Ammon's horn (tissue), 1 donor: ENCODE measurements around the gene ATXN7.
A peak's percentile ranks its signal among the peaks of the same experiment; 100 is the strongest.

ENCODE experiments used
- DNase-seq: peaks from one replicate; pipeline ENCODE4 v3.0.0-alpha.2; 2016; ENCODE audit warnings: low spot score

The ATXN7 gene

GRCh38 chr3:63863150-63864007, at the start of gene ATXN7, which contains the start of gene THOC7:
Gene ATXN7 (plus strand): TSS chr3:63863867. CDS start chr3:63912599, 48,732 bp downstream.
Gene THOC7 (minus strand): TSS chr3:63863805. CDS start chr3:63863790, 15 bp downstream.
- peak; percentile 65 for DNase-seq

GRCh38 chr3:63814237-63814636, 49.4 kb upstream of the ATXN7 start:
- DNase-seq = peak; percentile 27

- no peak for DNase-seq
Observed at GRCh38 chr3:63817225-63817624, 46.4 kb upstream of the ATXN7 start.

GRCh38 chr3:63818282-63819150, 45.2 kb upstream of the ATXN7 start:
- peak; percentile 81 for DNase-seq

GRCh38 chr3:63819151-63819398, 44.6 kb upstream of the ATXN7 start, which contains the start of gene C3orf49:
Gene C3orf49 (plus strand): TSS chr3:63819299. CDS start chr3:63819472, 173 bp downstream.
- no peak for DNase-seq

GRCh38 chr3:63824309-63824708, 39.4 kb upstream of the ATXN7 start:
- no peak for DNase-seq

- DNase-seq = no peak
Observed at GRCh38 chr3:63830526-63830925, 33.1 kb upstream of the ATXN7 start.

GRCh38 chr3:63832395-63832794, 31.3 kb upstream of the ATXN7 start:
- no peak for DNase-seq

- no peak for DNase-seq
Observed at GRCh38 chr3:63841704-63842103, 22.0 kb upstream of the ATXN7 start.

- no peak for DNase-seq
Observed at GRCh38 chr3:63842127-63842526, 21.5 kb upstream of the ATXN7 start.

GRCh38 chr3:63845215-63845614, 18.5 kb upstream of the ATXN7 start:
- no peak for DNase-seq

- no peak for DNase-seq
Observed at GRCh38 chr3:63847718-63848450, 15.8 kb upstream of the ATXN7 start.

GRCh38 chr3:63849175-63849574, 14.5 kb upstream of the ATXN7 start:
- no peak for DNase-seq

- DNase-seq = no peak
Observed at GRCh38 chr3:63851287-63851686, 12.4 kb upstream of the ATXN7 start.

GRCh38 chr3:63853106-63853505, 10.6 kb upstream of the ATXN7 start:
- DNase-seq = no peak

- no peak for DNase-seq
Observed at GRCh38 chr3:63855333-63855940, 8.2 kb upstream of the ATXN7 start.

GRCh38 chr3:63857311-63857710, 6.4 kb upstream of the ATXN7 start:
- no peak for DNase-seq

GRCh38 chr3:63860776-63861175, 2.9 kb upstream of the ATXN7 start:
- no peak for DNase-seq

- DNase-seq = no peak
Observed at GRCh38 chr3:63861306-63861705, 2.4 kb upstream of the ATXN7 start.

- no peak for DNase-seq
Observed at GRCh38 chr3:63862804-63863149, 890 bp upstream of the ATXN7 start.

GRCh38 chr3:63864008-63864964, 619 bp downstream of the ATXN7 start:
- DNase-seq = peak; percentile 23
